AG20443 (cell line): Measurements from ENCODE around the gene TEX264.

Experiments
- DNase-seq: peaks from one replicate; pipeline ENCODE4 v3.0.0; 2012; ENCODE audit warnings: low spot score, mixed read lengths

The TEX264 gene

GRCh38 chr3:51673802-51674654 lies 3.0 kb downstream of the TEX264 start:
- DNase-seq = no peak

- no peak for DNase-seq
Measured at GRCh38 chr3:51675201-51675611, 4.2 kb downstream of the TEX264 start.

- DNase-seq = no peak
Measured at GRCh38 chr3:51676102-51676640, 5.1 kb downstream of the TEX264 start.

- no peak for DNase-seq
Measured at GRCh38 chr3:51677358-51677757, 6.3 kb downstream of the TEX264 start.

- no peak for DNase-seq
Measured at GRCh38 chr3:51678186-51678585, 7.1 kb downstream of the TEX264 start.

- no peak for DNase-seq
Measured at GRCh38 chr3:51678641-51679040, 7.6 kb downstream of the TEX264 start.

- no peak for DNase-seq
Measured at GRCh38 chr3:51679318-51679717, 8.3 kb downstream of the TEX264 start.

- DNase-seq = no peak
Measured at GRCh38 chr3:51679777-51680176, 8.7 kb downstream of the TEX264 start.

GRCh38 chr3:51680196-51680595 lies 9.1 kb downstream of the TEX264 start:
- DNase-seq = no peak

- no peak for DNase-seq
Measured at GRCh38 chr3:51680663-51681230, 9.7 kb downstream of the TEX264 start.

- DNase-seq = peak; percentile 39
Measured at GRCh38 chr3:51681453-51681852, 10.4 kb downstream of the TEX264 start.

GRCh38 chr3:51682079-51682478 lies 11.0 kb downstream of the TEX264 start:
- peak; percentile 93 for DNase-seq

GRCh38 chr3:51682526-51682925 lies 11.5 kb downstream of the TEX264 start:
- DNase-seq = no peak

GRCh38 chr3:51683566-51683965 lies 12.5 kb downstream of the TEX264 start:
- no peak for DNase-seq

GRCh38 chr3:51684971-51685751 lies 14.1 kb downstream of the TEX264 start:
- DNase-seq = no peak

GRCh38 chr3:51686056-51686455 lies 15.0 kb downstream of the TEX264 start:
- no peak for DNase-seq

GRCh38 chr3:51686512-51687215 lies 15.6 kb downstream of the TEX264 start:
- peak; percentile 55 for DNase-seq

- DNase-seq = no peak
Measured at GRCh38 chr3:51687431-51688205, 16.6 kb downstream of the TEX264 start.

- no peak for DNase-seq
Measured at GRCh38 chr3:51688206-51688600, 17.2 kb downstream of the TEX264 start.

GRCh38 chr3:51691021-51691420 lies 20.0 kb downstream of the TEX264 start:
- DNase-seq = no peak

- no peak for DNase-seq
Measured at GRCh38 chr3:51691949-51692348, 20.9 kb downstream of the TEX264 start.
